Measurements from ENCODE around the gene ZNF329. TPM values are rescaled to one million over a fixed set of nuclear protein-coding genes. Genes with fewer than 3 reads are reported as not detected.

Gene ZNF329
- total RNA-seq, 1 experiment from 2014 or later = 1.7 TPM

DNA sequence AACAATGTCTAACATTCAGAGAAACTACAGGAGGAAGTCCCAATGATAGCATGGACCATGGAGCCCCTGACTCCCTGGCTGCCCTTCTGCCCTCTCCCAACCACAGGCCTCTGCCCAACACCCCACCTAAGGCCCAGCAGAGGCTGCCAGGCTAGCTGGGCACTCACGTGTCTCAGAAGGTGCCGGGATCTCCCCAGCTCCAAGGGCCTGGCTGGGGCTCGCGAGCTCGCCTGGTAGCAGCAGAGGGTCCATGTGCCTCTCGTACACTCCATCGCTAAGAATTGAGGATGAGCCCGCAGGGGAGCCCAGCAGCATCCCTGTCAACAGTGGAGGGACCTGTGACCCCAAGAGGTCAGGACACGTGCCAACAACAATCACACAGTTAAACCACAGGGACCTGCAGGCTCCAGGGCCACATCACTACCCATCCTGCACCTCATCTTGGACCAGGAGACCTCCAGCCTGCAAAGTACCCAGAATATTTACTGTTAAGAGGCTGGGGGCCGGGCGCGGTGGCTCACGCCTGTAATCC lies 62.0 kb downstream of the ZNF329 start (continued):
- TF ChIP-seq, protein P1, sequence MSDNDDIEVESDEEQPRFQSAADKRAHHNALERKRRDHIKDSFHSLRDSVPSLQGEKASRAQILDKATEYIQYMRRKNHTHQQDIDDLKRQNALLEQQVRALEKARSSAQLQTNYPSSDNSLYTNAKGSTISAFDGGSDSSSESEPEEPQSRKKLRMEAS (IDR thresholded peaks at IDR 0.05) = no peak
- TF ChIP-seq EZH2 (IDR thresholded peaks at IDR 0.05) (no peak), ELF1 (IDR thresholded peaks at IDR 0.05; ENCODE audit: borderline replicate concordance, low read depth) (no peak), JUND (IDR thresholded peaks at IDR 0.05) (no peak), POLR2A (IDR thresholded peaks at IDR 0.05; ENCODE audit: borderline replicate concordance, extremely low read depth, insufficient read depth, insufficient read length) (no peak), YY1 (IDR thresholded peaks at IDR 0.05; ENCODE audit: extremely low read depth, insufficient replicate concordance, low read depth, low read length) (no peak), RAD21 (IDR thresholded peaks at IDR 0.05; ENCODE audit: low read depth) (no peak)

DNA sequence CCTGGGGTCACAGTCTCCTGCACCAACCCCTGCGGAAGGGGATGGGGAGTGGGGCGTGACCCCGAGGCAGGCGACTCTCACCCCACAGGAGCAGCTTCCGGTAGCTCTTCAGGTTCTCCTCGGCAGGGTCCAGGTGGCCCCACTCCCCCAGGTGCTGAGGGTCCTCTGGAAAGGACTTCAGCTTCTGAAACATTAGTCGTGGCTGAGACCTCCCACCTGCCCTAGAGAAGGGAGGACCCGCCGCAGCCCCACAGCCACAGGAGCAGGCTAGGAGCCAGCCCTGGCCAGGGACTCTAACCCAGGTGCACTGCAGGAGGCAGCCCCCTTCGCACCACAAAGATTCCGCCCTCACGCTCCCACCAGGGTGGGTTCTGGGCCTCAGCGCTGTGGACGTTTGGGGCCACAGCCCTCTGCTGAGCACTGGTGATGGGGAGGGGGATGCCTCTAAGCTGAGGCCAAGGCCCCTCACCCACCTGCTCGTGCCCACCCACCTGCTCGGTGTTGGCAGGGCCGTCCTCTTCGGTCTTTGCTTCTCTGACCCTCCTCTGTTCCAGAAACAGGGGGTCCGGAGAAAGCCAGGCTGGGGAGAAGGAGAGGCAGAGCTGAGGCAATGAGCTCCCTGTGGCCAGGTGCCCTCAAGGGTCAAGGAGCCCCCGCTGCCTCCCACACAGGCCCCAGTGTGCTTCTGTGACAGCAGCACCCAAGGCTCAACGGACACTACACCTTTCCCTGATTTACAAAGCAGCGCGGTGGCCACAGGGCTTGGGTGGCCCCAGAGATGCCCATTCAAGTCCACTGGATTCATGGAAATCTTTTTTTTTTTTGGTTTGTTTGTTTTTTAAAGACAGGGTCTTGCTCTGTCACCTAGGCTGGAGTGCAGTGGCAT lies 63.5 kb downstream of the ZNF329 start:
- peaks cover 9 to 16% of the 10 kb centered on the region in 2 experiments; a peak in 2 of 4 replicates for H3K9me3 ChIP-seq (ENCODE audit: control insufficient read depth in 1 of 2, insufficient read depth in 1 of 2, low read depth in 1 of 2, low read length in 2 of 2)
- H3K9me2 ChIP-seq (ENCODE audit: insufficient read depth) = no peaks in the 10 kb centered on the region
- H3K4me1 ChIP-seq (ENCODE audit: control insufficient read depth in 1 of 2, insufficient read depth in 2 of 2, low read length in 2 of 2) = no peaks in the 10 kb centered on the region
- no peaks in the 10 kb centered on the region for H3K79me2 ChIP-seq (ENCODE audit: insufficient read depth, low read length)
- ChIA-PET POLR2A (no interaction called here), RAD21 (ENCODE audit: low non-redundant PET in 1 of 2, low total read pairs in 2 of 2, uncharacterized antibody in 2 of 2, unreplicated experiment in 2 of 2) (no interaction called here), CTCF (no interaction called here)
- H3K36me3 ChIP-seq (ENCODE audit: control insufficient read depth in 1 of 2, insufficient read depth in 2 of 2, low read length in 2 of 2) = no peaks in the 10 kb centered on the region
- no peak overlapping the region for H3K4me2 ChIP-seq (ENCODE audit: low read length)
- TF ChIP-seq CBX3 (IDR thresholded peaks at IDR 0.05; ENCODE audit: low read depth) (no peak), TCF7L2 (IDR thresholded peaks at IDR 0.05; ENCODE audit: borderline replicate concordance, extremely low read depth, insufficient read depth, insufficient read length) (no peak), SIN3A (IDR thresholded peaks at IDR 0.05; ENCODE audit: low read depth) (no peak), FOSL1 (IDR thresholded peaks at IDR 0.05; ENCODE audit: low read depth) (no peak), POLR2AphosphoS5 (IDR thresholded peaks at IDR 0.05; ENCODE audit: low read depth, low read length) (no peak), ZFX (IDR thresholded peaks at IDR 0.05) (no peak), SRF (IDR thresholded peaks at IDR 0.05; ENCODE audit: low read depth) (no peak)
- TF ChIP-seq, protein P1 (IDR thresholded peaks at IDR 0.05) = no peak
- no peak overlapping the region for H3K27ac ChIP-seq (ENCODE audit: low read depth, low read length)
- BruUV-seq (replicated peaks) = no TSS peak
- intact Hi-C loops (cut with micrococcal nuclease) = no loop called here
- no peaks in the 10 kb centered on the region for H4K20me1 ChIP-seq (ENCODE audit: insufficient read depth)
- no peak overlapping the region for H3K4me3 ChIP-seq (replicated peaks in 1 of 2; ENCODE audit: low read depth in 1 of 2, low read length in 2 of 2)
- H3K27me3 ChIP-seq (ENCODE audit: insufficient read depth, low read length) = no peaks in the 10 kb centered on the region
- H3K9ac ChIP-seq (ENCODE audit: low read length) = no peak overlapping the region
- no peak for DNase-seq (ENCODE audit: low read depth, low spot score)
- ATAC-seq = no peak
- H2AFZ ChIP-seq (ENCODE audit: low read depth, low read length, poor library complexity, severe bottlenecking) = no peak overlapping the region
